ENCODE data around the gene ANKRD44. TPM values are rescaled to one million over a fixed set of nuclear protein-coding genes. Genes with fewer than 3 reads are reported as not detected.

ANKRD44 gene
- total RNA-seq, 1 donor, result 29.2 TPM

- no peak for TF ChIP-seq CTCF (IDR thresholded peaks at IDR 0.05; ENCODE audit: insufficient read depth, low read length)
- DNase-seq (ENCODE audit: low read depth), result no peak
- H3K4me3 ChIP-seq (ENCODE audit: low read depth, low read length), result no peak overlapping the region
These were observed 59.4 kb downstream of the ANKRD44 start for GRCh38 chr2:197251163-197251562.

DNA sequence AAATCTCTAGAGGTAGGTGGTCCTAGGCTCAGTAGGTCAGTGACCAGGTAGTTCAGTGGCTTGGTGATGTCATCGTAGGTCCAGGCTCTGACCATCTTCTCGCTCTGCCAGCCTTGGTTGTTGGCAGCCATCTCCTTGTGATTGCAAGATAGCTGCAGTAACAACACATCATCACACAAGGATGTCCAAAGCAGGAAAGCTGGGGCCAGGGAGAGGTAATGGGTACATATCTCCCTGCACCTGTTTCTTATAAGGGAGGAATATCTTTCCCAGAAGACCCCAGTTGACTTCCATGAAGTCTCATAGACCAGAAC is 60.5 kb downstream of the ANKRD44 start:
- H3K4me3 ChIP-seq (ENCODE audit: low read depth, low read length), result no peak overlapping the region
- no peak for DNase-seq (ENCODE audit: low read depth)
- no peak for TF ChIP-seq CTCF (IDR thresholded peaks at IDR 0.05; ENCODE audit: insufficient read depth, low read length)

GRCh38 chr2:197249381-197250083 is 61.0 kb downstream of the ANKRD44 start:
- no peak for DNase-seq (ENCODE audit: low read depth)
- TF ChIP-seq CTCF (IDR thresholded peaks at IDR 0.05; ENCODE audit: insufficient read depth, low read length), result no peak

DNA sequence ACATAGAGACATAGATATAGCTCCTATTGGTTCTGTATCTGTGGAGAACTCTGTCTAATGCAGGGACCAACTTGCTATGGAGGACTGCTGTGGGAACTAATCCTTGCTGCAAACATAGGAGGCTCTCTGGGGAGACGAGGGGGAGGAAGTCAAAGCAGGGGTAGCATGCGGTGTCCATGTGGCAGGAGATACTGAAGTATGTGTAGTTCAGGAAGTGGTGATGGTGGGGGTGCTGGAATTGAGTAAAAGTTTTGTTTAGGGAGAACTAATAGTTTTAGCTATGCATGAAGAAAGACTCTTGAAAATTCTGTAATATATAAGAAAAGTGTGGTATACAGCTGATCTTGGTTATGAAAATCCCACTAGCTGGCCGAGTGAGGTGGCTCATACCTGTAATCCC is 62.0 kb downstream of the ANKRD44 start:
- TF ChIP-seq CTCF (IDR thresholded peaks at IDR 0.05; ENCODE audit: insufficient read depth, low read length), result no peak
- DNase-seq (ENCODE audit: low read depth), result no peak
- no peak overlapping the region for H3K4me3 ChIP-seq (ENCODE audit: low read depth, low read length)

More at GRCh38 chr2:197249381-197250083, 61.0 kb downstream of the ANKRD44 start:
- H3K4me3 ChIP-seq (ENCODE audit: low read depth, low read length), result no peak overlapping the region

- no peak for TF ChIP-seq CTCF (IDR thresholded peaks at IDR 0.05; ENCODE audit: insufficient read depth, low read length)
- H3K4me3 ChIP-seq (ENCODE audit: low read depth, low read length), result no peak overlapping the region
- DNase-seq (ENCODE audit: low read depth), result no peak
These were observed 62.6 kb downstream of the ANKRD44 start for GRCh38 chr2:197248001-197248401.

GRCh38 chr2:197247083-197247482 is 63.5 kb downstream of the ANKRD44 start:
- TF ChIP-seq CTCF (IDR thresholded peaks at IDR 0.05; ENCODE audit: insufficient read depth, low read length), result no peak
- no peak for DNase-seq (ENCODE audit: low read depth)
- no peak overlapping the region for H3K4me3 ChIP-seq (ENCODE audit: low read depth, low read length)

Data from fibroblast of the aortic adventitia (primary cell).